ENCODE measurements around the gene EIF3F.

DNA sequence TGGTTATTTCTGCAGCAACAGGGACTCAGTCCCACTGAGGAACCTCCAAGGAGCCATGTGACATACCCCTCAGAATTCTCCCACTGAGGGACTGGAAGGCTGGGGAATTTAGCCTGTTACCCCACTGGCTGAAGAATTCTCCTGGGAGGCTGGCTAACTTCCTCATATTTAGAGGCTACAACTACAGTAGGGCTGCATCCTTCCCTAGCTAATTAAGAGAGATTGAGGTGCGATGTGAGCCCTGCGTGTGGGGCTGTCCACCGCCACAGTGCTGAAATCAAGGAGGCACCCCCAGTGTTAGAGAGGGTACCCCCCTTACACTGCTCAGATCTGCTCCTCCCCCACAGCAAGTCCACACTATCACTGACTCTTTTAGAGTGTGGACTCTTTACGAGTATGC lies 21.1 kb downstream of the EIF3F start:
- TF ChIP-seq EZH2 (IDR thresholded peaks at IDR 0.05; ENCODE audit: borderline replicate concordance, low read depth, low read length, severe bottlenecking) = no peak
- TF ChIP-seq, protein P1, sequence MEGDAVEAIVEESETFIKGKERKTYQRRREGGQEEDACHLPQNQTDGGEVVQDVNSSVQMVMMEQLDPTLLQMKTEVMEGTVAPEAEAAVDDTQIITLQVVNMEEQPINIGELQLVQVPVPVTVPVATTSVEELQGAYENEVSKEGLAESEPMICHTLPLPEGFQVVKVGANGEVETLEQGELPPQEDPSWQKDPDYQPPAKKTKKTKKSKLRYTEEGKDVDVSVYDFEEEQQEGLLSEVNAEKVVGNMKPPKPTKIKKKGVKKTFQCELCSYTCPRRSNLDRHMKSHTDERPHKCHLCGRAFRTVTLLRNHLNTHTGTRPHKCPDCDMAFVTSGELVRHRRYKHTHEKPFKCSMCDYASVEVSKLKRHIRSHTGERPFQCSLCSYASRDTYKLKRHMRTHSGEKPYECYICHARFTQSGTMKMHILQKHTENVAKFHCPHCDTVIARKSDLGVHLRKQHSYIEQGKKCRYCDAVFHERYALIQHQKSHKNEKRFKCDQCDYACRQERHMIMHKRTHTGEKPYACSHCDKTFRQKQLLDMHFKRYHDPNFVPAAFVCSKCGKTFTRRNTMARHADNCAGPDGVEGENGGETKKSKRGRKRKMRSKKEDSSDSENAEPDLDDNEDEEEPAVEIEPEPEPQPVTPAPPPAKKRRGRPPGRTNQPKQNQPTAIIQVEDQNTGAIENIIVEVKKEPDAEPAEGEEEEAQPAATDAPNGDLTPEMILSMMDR (IDR thresholded peaks at IDR 0.05; ENCODE audit: borderline replicate concordance, extremely low read depth, low read length, poor library complexity, severe bottlenecking) = no peak

Data from DND-41 (cell line).